ENCODE results near the gene CALY.

Gene CALY

DNA sequence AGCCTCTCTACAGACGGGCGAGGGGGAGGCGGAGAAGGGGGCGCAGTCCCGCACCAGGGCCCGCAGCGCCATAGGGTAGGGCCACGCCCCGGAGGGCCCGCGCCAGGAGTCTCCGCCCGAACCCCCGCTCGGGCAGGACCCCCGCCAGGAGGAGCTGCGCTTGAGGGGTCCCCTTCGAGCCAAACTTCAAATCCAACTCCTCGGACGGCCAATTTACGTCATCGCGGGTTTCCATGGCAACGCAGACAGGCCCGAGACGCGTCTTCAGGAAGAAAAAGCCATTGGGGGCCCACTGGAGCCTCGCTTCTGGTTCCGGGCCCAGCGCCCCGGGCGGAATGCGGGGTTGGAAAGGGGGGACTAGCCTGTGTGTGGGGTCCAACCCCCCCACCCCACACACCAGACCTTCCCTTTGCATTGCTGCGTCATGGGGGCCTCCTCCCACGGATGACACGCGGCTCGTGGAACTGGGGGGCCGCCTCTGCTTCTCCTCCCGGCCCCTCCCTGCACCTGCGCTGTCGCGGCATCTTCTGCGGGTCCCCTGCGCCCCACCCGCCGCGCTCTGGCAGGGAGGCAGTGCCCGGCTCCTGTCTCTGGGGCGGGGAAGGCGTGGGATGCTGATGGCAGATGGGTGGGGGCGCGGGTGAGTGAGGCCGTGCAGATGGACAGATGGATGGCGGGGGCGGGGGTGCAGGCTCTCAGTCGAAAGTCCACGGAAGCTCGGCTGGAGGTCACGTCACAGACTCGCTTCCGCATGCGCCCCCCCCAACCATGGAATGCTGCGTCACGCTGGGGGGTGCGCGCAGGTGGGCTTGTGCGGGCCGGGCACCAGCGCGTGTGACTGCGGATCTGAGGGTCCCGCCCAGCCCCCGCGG lies 1.2 kb downstream of the CALY start:
- TF ChIP-seq, protein P1, sequence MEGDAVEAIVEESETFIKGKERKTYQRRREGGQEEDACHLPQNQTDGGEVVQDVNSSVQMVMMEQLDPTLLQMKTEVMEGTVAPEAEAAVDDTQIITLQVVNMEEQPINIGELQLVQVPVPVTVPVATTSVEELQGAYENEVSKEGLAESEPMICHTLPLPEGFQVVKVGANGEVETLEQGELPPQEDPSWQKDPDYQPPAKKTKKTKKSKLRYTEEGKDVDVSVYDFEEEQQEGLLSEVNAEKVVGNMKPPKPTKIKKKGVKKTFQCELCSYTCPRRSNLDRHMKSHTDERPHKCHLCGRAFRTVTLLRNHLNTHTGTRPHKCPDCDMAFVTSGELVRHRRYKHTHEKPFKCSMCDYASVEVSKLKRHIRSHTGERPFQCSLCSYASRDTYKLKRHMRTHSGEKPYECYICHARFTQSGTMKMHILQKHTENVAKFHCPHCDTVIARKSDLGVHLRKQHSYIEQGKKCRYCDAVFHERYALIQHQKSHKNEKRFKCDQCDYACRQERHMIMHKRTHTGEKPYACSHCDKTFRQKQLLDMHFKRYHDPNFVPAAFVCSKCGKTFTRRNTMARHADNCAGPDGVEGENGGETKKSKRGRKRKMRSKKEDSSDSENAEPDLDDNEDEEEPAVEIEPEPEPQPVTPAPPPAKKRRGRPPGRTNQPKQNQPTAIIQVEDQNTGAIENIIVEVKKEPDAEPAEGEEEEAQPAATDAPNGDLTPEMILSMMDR (IDR thresholded peaks at IDR 0.05): no peak

DNA sequence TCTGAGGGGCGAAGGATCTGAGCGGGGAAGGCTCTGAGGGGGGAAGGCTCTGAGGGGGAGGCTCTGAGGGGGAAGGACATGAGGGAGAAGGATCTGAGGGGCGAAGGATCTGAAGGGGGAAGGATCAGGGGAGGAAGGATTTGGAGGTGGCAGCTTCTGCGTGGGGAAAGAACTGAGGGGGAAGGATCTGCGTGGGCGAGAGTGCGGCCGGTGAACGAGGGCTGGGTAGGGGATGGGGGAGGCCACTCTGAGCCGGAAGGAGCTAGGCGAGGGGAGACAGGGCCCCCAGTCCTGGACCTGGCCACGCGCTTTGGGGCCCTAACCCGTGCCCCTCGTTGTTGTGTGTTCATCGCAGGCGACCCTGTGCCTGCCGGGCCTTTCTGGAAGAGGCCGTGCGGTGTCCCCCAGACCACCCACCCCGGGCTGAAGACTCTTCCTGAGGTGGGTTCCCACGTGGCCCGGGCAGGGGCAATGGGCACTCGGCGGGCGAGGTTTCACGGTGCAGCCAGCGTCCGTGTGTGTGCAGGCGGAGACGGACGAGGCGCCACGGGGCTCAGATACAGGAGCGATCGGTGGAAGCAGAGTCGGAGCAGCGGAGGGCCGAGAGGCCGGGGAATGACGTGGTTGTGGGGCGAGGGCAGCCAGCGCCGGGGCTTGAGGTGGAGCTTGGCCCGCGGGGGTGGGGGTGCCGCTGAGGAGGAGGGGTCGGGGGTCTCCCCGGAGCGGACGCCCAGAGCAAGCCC lies 2.0 kb downstream of the CALY start:
- TF ChIP-seq, protein P1 (IDR thresholded peaks at IDR 0.05): no peak

DNA sequence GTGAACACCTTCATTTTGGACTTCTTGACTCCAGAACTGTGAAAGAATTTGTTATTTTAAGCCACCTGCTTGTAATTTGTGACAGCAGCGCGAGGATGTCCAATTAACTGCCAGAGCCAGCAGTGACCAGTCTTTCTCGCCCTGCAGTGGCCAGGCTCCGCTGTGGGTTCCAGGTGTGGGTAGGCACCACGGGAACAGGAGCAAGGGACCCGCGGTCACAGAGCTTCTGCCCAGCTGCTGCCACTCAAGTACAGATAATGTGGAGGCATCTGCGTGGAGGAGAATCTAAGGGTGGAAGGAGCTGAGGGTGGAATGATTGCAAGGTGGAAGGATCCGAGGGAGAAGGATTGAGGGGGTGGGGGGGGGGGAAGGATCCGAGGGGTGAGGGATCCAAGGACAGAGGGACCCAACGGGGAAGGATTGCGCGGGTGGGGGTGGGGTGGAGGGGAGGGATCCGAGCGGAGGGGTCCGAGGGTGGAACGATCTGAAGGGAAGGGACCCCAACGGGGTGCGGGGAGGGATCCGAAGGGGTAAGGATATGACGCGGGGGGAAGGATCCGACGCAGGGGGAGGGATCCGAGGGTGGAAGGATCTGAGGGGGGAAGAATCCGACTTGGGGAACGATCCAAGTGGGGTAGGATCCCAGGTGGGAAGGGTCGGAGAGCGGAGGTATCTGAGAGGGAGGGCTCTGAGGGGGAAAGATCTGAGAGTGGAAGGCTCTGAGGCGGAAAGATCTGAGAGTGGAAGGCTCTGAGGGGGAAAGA lies 3.6 kb downstream of the CALY start:
- TF ChIP-seq, protein P1 (IDR thresholded peaks at IDR 0.05): no peak

DNA sequence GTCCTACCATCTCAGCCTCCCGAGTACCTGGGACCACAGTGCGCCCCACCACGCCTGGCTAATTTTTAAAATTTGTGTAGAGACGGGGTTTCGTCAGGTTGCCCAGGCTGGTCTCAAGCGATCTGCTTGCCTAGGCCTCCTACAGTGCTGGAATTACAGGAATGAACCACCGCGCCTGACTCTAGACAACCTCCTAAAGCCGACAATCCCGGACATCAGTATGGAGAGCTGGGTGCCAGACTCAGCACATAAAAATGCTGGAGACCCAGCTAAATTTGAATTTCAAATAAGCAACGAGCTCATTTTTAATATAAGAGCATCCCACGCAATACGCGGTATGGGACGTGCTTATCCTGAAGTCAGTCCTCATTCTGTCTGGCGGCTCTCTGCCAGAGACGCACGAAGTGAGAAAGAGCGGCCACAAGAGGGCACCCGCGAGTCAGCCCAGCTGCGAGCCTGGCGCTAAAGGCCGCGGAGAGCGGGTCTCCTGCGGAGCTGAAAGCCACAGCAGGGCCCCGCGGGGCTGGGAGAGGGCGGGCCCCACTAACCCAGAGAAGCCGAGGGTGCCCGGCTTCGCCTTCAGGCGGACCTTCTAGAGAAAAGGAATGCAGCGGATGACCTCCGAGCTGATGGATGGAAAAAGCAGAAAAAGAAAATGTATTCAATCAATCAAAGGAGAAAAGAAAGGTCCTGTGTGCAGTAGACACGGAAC lies 7.0 kb downstream of the CALY start:
- TF ChIP-seq, protein P1 (IDR thresholded peaks at IDR 0.05): peak; percentile 93

DNA sequence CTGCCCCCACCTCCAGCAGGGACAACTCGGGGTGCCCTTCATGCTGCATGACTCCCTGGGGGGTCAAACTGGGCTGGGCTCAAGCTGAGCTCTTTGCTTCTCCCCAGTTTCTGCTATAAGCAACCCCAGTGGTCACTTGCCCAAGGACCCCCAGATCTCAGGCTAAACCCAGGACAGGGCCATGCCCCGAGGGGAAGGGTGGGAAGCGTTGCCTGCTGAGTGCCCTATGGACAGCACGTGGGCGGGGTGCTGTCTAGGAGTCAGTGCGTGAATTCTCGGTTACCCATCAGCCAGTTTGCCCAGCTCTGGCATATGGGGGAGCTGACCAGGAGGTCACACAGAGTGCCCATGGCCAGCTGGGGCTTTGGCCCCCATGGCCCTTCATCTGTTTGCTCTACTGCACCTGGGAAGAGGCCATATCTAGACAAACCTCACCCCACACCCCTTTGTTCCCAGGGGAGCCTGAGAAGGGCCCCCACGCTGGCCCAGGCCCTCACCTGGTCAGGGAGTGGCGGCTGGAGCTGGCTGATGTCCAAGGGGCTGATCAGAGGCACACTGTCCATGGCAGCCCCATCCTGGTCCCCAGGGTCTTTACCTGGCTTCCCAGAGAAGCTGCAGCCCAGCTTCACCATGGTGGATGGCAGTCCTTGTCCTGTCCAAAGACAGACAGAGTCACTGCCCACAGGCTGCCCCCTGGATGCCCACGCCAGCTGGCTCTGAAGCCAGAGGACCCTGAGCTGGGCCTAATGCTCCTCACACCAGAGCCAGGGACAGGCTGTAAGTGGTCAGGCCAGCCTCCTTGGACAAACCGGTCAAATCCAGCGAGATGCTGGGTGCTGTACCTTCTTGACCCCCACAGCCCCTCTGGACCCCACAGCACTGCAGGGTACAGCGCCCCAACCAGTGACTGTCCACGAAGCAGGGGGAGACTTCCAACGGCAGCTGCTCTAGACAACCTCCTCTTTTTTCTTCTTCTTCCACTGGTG lies 8.0 kb downstream of the CALY start:
- TF ChIP-seq, protein P1 (IDR thresholded peaks at IDR 0.05): no peak

DNA sequence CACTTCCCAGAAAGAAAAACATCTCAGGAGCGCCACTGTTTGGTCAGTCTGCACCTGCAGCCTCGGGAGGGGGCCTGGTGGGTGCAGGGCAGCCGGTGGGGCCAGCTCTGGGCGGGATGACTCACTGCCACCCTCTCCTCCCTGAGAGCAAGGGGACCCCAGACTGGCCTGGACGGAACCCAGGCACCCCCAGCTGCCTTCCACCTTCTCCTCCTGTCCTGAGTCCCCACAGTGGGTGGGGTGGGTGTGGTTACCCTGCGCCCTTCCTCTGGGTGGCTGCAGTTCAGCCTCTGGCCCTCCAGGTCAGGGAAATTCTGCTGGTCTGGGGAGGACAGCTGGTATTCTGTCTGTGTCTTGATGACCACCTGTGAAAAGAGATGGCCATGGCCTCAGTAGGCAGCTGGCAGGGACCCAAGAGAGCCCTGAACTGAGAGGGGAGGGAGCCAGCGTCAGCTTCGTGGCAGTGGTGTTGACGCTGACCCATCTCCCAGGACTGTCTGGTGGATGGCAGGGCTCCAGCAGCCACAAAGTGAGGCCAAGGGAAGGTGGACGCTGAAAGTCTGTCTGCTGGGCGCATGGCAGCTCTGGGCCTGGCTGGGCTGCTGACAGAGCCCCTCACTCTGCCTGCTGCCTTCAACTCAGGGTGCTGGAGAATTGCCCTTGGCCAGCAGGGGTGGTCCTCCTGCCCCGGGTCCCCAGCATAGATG lies 8.9 kb downstream of the CALY start:
- TF ChIP-seq, protein P1 (IDR thresholded peaks at IDR 0.05): no peak

Data from LNCAP (cell line).